GM23248 (cell line): ENCODE data around the gene TXLNA.

Experiments
- EZH2 ChIP-seq: fragments of 200-600 bp; sonication (generic); IDR thresholded peaks from 2 replicates; pipeline ENCODE4 v1.6.1; 2018; ENCODE audit warnings: antibody characterized with exemption, mild to moderate bottlenecking; ENCODE audit not compliant: insufficient read depth, poor library complexity, severe bottlenecking
- EZH2phosphoT487 ChIP-seq: fragments of 200-600 bp; sonication (generic); IDR thresholded peaks from 2 replicates; pipeline ENCODE4 v1.6.1; 2018; ENCODE audit warnings: antibody characterized with exemption, moderate library complexity, mild to moderate bottlenecking, low read depth; ENCODE audit not compliant: insufficient read depth

GRCh38 chr1:32220746-32221580, 41.5 kb downstream of the TXLNA start:
- TF ChIP-seq EZH2 (no peak), EZH2phosphoT487 (no peak)
